ENCODE data around the gene SSBP3.

- TF ChIP-seq CTCF (conservative IDR thresholded peaks at IDR 0.05; ENCODE audit: low read length) (no peak), EZH2phosphoT487 (IDR thresholded peaks at IDR 0.05; ENCODE audit: borderline replicate concordance, low read depth, low read length) (no peak)
These were observed 40.8 kb downstream of the SSBP3 start for GRCh38 chr1:54365398-54365797.
